Erythroblast (primary cell): ENCODE results near the gene POGK.

ENCODE experiments used
- DNase-seq, 2 experiments: peaks; one replicate each; lab custom pipeline; 2025; lab: John Stamatoyannopoulos, UW
- GATA1 ChIP-seq: IDR thresholded peaks from 2 replicates; pipeline ENCODE4 v1.6.1; 2011; ENCODE audit warnings: low read depth, mild to moderate bottlenecking, control low read depth, low read length, moderate library complexity
- POLR2A ChIP-seq: IDR thresholded peaks from 2 replicates; pipeline ENCODE4 v1.6.1; 2011; ENCODE audit warnings: mild to moderate bottlenecking, low read length

Gene POGK

GRCh38 chr1:166899769-166900168, 60.5 kb downstream of the POGK start:
- no peak for TF ChIP-seq POLR2A
- no peak for TF ChIP-seq GATA1
- no peak for DNase-seq

DNA sequence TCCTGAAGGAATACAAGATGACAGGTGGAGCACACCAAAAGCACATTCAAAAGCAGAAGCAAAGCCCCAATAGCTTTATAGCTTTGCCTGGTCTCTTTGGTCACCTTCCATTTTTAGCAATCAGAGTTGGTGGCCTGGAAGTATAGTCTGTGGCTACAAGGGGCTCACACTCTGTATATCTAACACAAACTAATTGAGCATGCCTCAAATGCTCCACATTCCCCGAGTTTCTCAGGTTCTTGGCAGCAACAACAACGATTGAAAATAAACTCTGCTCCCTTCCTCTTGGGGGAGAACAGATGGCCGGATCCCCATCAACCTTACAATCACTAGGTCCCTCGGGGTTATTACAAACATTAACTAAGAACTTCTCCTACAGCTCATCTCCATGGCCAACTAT, 61.7 kb downstream of the POGK start:
- TF ChIP-seq POLR2A, result no peak
- TF ChIP-seq GATA1, result no peak
- no peak for DNase-seq

DNA sequence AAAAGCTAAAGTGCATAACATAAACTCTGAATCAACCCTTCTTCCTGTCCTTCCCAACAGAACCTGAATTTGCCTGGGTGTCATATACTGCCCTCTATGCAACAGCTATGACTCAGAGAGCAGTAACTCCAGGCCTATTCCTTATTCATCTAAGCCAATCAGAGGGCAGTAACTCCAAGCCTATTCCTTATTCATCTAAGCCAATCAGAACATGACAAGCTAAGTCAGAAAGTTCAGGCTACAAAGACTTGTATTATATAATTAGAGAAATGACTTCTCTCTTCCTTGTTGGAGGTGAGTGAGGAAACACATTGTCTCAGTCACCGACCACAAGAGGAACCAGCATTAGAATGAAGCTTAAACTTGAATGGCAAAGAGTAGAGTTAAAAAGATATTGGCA, 63.0 kb downstream of the POGK start:
- DNase-seq, result no peak

GRCh38 chr1:166903232-166903631, 64.0 kb downstream of the POGK start:
- peak; percentile 10 to 37 for DNase-seq
- TF ChIP-seq GATA1 (no peak), POLR2A (no peak)

More for the DNA sequence above, 63.0 kb downstream of the POGK start:
- no peak for TF ChIP-seq POLR2A
- no peak for TF ChIP-seq GATA1

- DNase-seq, result no peak
- TF ChIP-seq POLR2A (no peak), GATA1 (no peak)
Measured at GRCh38 chr1:166905136-166905535, 65.9 kb downstream of the POGK start.

- TF ChIP-seq GATA1 (no peak), POLR2A (no peak)
- no peak for DNase-seq
Measured at GRCh38 chr1:166905900-166906299, 66.6 kb downstream of the POGK start.
